Measurements from ENCODE around the gene PDAP1. TPM values are rescaled to one million over a fixed set of nuclear protein-coding genes. Genes with fewer than 3 reads are reported as not detected.

Gene PDAP1
- total RNA-seq, 1 donor from 2014 or later: 107 TPM

- TF ChIP-seq CTCF (IDR thresholded peaks at IDR 0.05; ENCODE audit: unreplicated experiment): no peak
- peaks cover 7% of the 10 kb centered on the region for H3K4me1 Mint-ChIP-seq (ENCODE audit: unreplicated experiment)
- H3K27me3 Mint-ChIP-seq (ENCODE audit: unreplicated experiment): peaks cover 7% of the 10 kb centered on the region
- H3K9me3 Mint-ChIP-seq (ENCODE audit: unreplicated experiment): no peaks in the 10 kb centered on the region
- no peak overlapping the region for H3K27ac Mint-ChIP-seq (ENCODE audit: unreplicated experiment)
- H3K36me3 Mint-ChIP-seq (ENCODE audit: low read depth, unreplicated experiment): peaks cover 43% of the 10 kb centered on the region
- DNase-seq (ENCODE audit: low spot score): no peak
- H3K4me3 Mint-ChIP-seq (ENCODE audit: unreplicated experiment): no peak overlapping the region
These were observed 47.5 kb upstream of the PDAP1 start for GRCh38 chr7:99455874-99456273.

GRCh38 chr7:99453105-99453504, 44.7 kb upstream of the PDAP1 start:
- Mint-ChIP-seq H3K36me3 (ENCODE audit: low read depth, unreplicated experiment) (peaks cover 28% of the 10 kb centered on the region), H3K4me1 (ENCODE audit: unreplicated experiment) (no peaks in the 10 kb centered on the region), H3K9me3 (ENCODE audit: unreplicated experiment) (no peaks in the 10 kb centered on the region), H3K27me3 (ENCODE audit: unreplicated experiment) (peaks cover 2% of the 10 kb centered on the region), H3K4me3 (ENCODE audit: unreplicated experiment) (no peak overlapping the region), H3K27ac (ENCODE audit: unreplicated experiment) (no peak overlapping the region)
- DNase-seq (ENCODE audit: low spot score): no peak
- no peak for TF ChIP-seq CTCF (IDR thresholded peaks at IDR 0.05; ENCODE audit: unreplicated experiment)

- H3K4me1 Mint-ChIP-seq (ENCODE audit: unreplicated experiment): no peaks in the 10 kb centered on the region
- peaks cover 2% of the 10 kb centered on the region for H3K27me3 Mint-ChIP-seq (ENCODE audit: unreplicated experiment)
- no peaks in the 10 kb centered on the region for H3K9me3 Mint-ChIP-seq (ENCODE audit: unreplicated experiment)
- no peak for TF ChIP-seq CTCF (IDR thresholded peaks at IDR 0.05; ENCODE audit: unreplicated experiment)
- no peak for DNase-seq (ENCODE audit: low spot score)
- peaks cover 32% of the 10 kb centered on the region for H3K36me3 Mint-ChIP-seq (ENCODE audit: low read depth, unreplicated experiment)
- H3K27ac Mint-ChIP-seq (ENCODE audit: unreplicated experiment): no peak overlapping the region
- H3K4me3 Mint-ChIP-seq (ENCODE audit: unreplicated experiment): no peak overlapping the region
These were observed 44.1 kb upstream of the PDAP1 start for GRCh38 chr7:99452541-99452940.

GRCh38 chr7:99451936-99452335, 43.5 kb upstream of the PDAP1 start:
- H3K27ac Mint-ChIP-seq (ENCODE audit: unreplicated experiment): no peak overlapping the region
- H3K9me3 Mint-ChIP-seq (ENCODE audit: unreplicated experiment): no peaks in the 10 kb centered on the region
- no peak overlapping the region for H3K4me3 Mint-ChIP-seq (ENCODE audit: unreplicated experiment)
- no peaks in the 10 kb centered on the region for H3K4me1 Mint-ChIP-seq (ENCODE audit: unreplicated experiment)
- no peak for TF ChIP-seq CTCF (IDR thresholded peaks at IDR 0.05; ENCODE audit: unreplicated experiment)
- DNase-seq (ENCODE audit: low spot score): no peak
- peaks cover 29% of the 10 kb centered on the region for H3K36me3 Mint-ChIP-seq (ENCODE audit: low read depth, unreplicated experiment)
- peaks cover 2% of the 10 kb centered on the region for H3K27me3 Mint-ChIP-seq (ENCODE audit: unreplicated experiment)

GRCh38 chr7:99449326-99449725, 40.9 kb upstream of the PDAP1 start:
- peaks cover 2% of the 10 kb centered on the region for H3K27me3 Mint-ChIP-seq (ENCODE audit: unreplicated experiment)
- TF ChIP-seq CTCF (IDR thresholded peaks at IDR 0.05; ENCODE audit: unreplicated experiment): no peak
- no peaks in the 10 kb centered on the region for H3K9me3 Mint-ChIP-seq (ENCODE audit: unreplicated experiment)
- H3K4me1 Mint-ChIP-seq (ENCODE audit: unreplicated experiment): no peaks in the 10 kb centered on the region
- H3K4me3 Mint-ChIP-seq (ENCODE audit: unreplicated experiment): no peak overlapping the region
- no peak for DNase-seq (ENCODE audit: low spot score)
- H3K36me3 Mint-ChIP-seq (ENCODE audit: low read depth, unreplicated experiment): peaks cover 32% of the 10 kb centered on the region
- no peak overlapping the region for H3K27ac Mint-ChIP-seq (ENCODE audit: unreplicated experiment)

Measured in endothelial cell (in vitro differentiated cells).